T-helper 1 cell treated with Interleukin-12 subunit alpha and Interleukin-12 subunit beta and Interleukin-4 antibody, amounts not matched to agents 30 μg/mL and 1 μg/mL, for 36 hours (primary cell): ENCODE results near the gene FOSL1.
"Not testable (repeated sequence)": the region's sequence is repeated elsewhere in the genome, so short reads cannot be mapped to it uniquely, and the experiment has no call there.

Experiments used
- H3K27ac Mint-ChIP-seq: one replicate; pipeline ENCODE4 v1.8.0; 2021; ENCODE audit warnings: mild to moderate bottlenecking, mixed read lengths
- H3K27me3 Mint-ChIP-seq: one replicate; pipeline ENCODE4 v1.8.0; 2021; ENCODE audit warnings: low read depth, mixed read lengths
- H3K36me3 Mint-ChIP-seq: one replicate; pipeline ENCODE4 v1.8.0; 2021; ENCODE audit warnings: low read depth, mixed read lengths
- H3K4me1 Mint-ChIP-seq: one replicate; pipeline ENCODE4 v1.8.0; 2021; ENCODE audit warnings: low read depth, mixed read lengths
- H3K4me3 Mint-ChIP-seq: one replicate; pipeline ENCODE4 v1.8.0; 2021; ENCODE audit warnings: mild to moderate bottlenecking, moderate library complexity, mixed read lengths
- H3K9me3 Mint-ChIP-seq: one replicate; pipeline ENCODE4 v1.8.0; 2021; ENCODE audit warnings: mixed read lengths

FOSL1 gene

DNA sequence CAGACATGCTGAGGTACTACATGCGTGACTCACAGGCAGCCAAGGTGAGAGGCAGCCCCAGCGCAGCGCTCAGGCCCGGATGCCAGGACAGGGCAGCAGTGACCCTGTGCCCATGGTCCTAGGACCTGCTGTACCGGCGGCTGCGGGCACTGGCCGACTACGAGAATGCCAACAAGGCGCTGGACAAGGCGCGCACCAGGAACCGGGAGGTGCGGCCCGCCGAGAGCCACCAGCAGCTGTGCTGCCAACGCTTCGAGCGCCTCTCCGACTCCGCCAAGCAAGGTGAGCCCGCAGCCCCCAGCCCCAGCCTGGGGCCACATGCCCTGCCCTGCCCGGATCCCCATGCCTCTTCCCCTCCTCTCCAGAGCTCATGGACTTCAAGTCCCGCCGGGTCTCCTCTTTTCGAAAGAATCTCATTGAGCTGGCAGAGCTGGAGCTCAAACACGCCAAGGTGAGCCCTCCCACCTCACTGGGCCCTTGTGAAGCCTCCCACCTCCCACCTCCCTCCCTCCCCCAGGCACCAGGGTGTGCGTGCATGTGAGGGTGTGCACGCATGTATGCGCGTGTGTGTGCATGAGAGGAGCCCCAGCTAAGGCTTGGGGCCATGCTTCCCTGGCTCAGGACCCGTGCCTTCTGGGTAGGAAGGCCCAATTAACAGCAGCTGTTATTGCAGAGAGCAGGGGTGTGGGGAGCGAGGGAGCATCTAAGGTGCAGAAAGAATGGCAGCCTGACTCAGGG lies 47.5 kb downstream of the FOSL1 start:
- H3K27me3 Mint-ChIP-seq: no peaks in the 10 kb centered on the region
- H3K4me3 Mint-ChIP-seq: no peak overlapping the region
- peaks cover 46% of the 10 kb centered on the region for H3K36me3 Mint-ChIP-seq
- H3K27ac Mint-ChIP-seq: no peak overlapping the region
- H3K9me3 Mint-ChIP-seq: peaks cover 7% of the 10 kb centered on the region
- peaks cover 30% of the 10 kb centered on the region for H3K4me1 Mint-ChIP-seq

DNA sequence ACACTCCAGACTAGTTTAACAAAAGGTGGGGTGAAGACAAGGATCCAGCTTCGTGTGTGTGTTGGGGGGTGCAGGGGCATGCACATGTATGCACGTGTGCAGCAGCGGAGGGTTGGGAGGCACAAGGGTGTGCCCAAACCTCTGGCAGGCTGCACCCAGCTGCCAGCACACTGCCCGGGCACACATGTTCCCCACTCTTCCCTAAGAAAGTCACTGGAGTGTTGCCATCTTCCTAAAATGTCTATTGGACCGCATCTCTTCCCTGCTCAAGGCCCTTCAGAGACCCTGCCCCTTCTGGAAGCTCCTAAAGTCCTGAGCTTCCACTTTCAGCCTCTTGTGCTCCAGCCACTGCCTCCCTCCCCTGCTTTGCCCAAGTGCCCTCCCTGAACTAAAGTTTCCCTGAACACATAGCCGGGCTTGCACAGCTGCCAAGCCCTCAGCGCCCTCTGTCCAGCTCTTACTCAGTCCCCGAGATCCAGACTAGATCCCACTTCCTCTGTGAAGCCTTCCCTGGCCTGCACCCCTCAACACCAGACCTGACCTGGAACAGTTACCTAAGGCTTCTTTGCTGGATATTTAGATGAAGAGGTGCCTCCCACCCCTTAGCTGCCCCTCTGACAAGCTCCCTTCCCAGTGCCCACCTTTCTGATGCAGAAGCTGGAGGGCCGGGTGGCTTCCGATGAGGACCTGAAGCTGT lies 48.2 kb downstream of the FOSL1 start:
- no peak overlapping the region for H3K4me3 Mint-ChIP-seq

GRCh38 chr11:65851083-65851579 lies 49.1 kb downstream of the FOSL1 start:
- Mint-ChIP-seq H3K27me3 (no peaks in the 10 kb centered on the region), H3K4me3 (no peak overlapping the region), H3K4me1 (peaks cover 23% of the 10 kb centered on the region), H3K9me3 (peaks cover 7% of the 10 kb centered on the region), H3K36me3 (peaks cover 38% of the 10 kb centered on the region), H3K27ac (no peak overlapping the region)

More for the DNA sequence above, 48.2 kb downstream of the FOSL1 start:
- Mint-ChIP-seq H3K27ac (no peak overlapping the region), H3K9me3 (peaks cover 7% of the 10 kb centered on the region), H3K36me3 (peaks cover 46% of the 10 kb centered on the region), H3K4me1 (peaks cover 30% of the 10 kb centered on the region), H3K27me3 (no peaks in the 10 kb centered on the region)

DNA sequence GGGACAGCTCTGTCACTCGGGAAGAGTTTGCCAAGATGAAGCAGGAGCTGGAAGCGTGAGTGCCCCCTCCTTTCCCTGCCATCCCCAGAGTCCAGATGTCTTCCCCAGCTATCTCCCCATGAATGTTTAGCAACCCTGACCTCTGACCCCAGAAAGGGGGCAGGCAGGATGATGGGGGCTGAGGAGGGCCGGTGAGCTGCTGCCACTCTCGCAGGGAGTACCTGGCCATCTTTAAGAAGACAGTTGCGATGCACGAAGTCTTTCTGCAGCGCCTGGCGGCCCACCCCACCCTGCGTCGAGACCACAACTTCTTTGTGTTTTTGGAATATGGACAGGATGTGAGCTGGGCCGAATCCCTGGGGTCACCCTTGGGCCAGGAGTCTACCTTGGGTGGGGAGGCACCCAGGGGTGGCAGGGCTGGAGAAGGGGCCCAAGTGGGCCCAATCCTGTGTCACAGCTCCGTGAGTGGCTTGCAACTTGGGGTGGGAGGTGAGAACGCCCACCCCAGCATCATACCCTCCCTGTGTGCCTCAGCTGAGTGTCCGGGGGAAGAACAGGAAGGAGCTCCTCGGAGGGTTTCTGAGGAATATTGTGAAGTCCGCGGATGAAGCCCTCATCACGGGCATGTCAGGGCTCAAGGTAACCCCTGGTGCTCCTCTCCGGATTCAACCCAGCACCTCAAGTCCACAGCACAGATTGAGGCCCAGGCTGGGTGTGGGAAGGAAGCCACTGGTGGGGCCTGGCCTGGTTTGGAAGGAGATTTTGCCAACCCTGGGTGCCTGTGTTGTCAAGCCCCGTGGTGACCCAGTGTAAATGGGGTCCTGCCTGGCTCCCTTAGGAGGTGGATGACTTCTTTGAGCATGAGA lies 49.7 kb downstream of the FOSL1 start:
- no peak overlapping the region for H3K4me3 Mint-ChIP-seq
- H3K27ac Mint-ChIP-seq: no peak overlapping the region
- no peaks in the 10 kb centered on the region for H3K27me3 Mint-ChIP-seq
- peaks cover 19% of the 10 kb centered on the region for H3K4me1 Mint-ChIP-seq
- peaks cover 7% of the 10 kb centered on the region for H3K9me3 Mint-ChIP-seq
- H3K36me3 Mint-ChIP-seq: peaks cover 34% of the 10 kb centered on the region

DNA sequence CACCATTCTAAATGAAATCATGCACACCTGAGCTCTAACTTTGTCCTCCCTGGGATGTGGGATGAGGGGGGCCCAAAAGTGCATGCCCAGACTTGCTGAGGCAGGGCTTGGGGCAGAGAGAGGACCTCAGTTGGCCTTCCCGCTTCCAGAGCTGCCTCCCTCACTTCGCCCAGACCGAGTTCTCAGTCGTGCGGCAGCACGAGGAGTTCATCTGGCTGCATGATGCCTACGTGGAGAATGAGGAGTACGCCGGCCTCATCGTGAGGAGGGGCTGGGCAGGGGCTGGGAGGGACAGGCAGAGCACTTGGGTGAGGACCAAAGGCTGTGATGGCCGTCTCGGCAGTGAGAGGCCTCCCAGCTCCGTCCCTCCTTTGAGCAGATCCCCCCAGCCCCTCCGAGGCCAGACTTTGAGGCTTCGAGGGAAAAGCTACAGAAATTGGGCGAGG lies 50.4 kb downstream of the FOSL1 start:
- Mint-ChIP-seq H3K4me1 (peaks cover 16% of the 10 kb centered on the region), H3K27ac (no peak overlapping the region), H3K4me3 (no peak overlapping the region), H3K36me3 (peaks cover 30% of the 10 kb centered on the region), H3K9me3 (peaks cover 7% of the 10 kb centered on the region), H3K27me3 (no peaks in the 10 kb centered on the region)

GRCh38 chr11:65849366-65849765 lies 50.8 kb downstream of the FOSL1 start:
- H3K4me3 Mint-ChIP-seq: no peak overlapping the region
- peaks cover 7% of the 10 kb centered on the region for H3K9me3 Mint-ChIP-seq
- no peaks in the 10 kb centered on the region for H3K27me3 Mint-ChIP-seq
- peaks cover 26% of the 10 kb centered on the region for H3K36me3 Mint-ChIP-seq
- H3K4me1 Mint-ChIP-seq: peaks cover 12% of the 10 kb centered on the region
- no peak overlapping the region for H3K27ac Mint-ChIP-seq

- not testable (repeated sequence) for H3K9me3 Mint-ChIP-seq, H3K4me3 Mint-ChIP-seq, H3K27ac Mint-ChIP-seq, H3K27me3 Mint-ChIP-seq, H3K4me1 Mint-ChIP-seq
- peaks cover 19% of the 10 kb centered on the region for H3K36me3 Mint-ChIP-seq
Measured at GRCh38 chr11:65848693-65849092, 51.5 kb downstream of the FOSL1 start.

- H3K27ac Mint-ChIP-seq: no peak overlapping the region
Measured at GRCh38 chr11:65847746-65848145, 52.4 kb downstream of the FOSL1 start.

GRCh38 chr11:65844231-65844872 lies 55.8 kb downstream of the FOSL1 start:
- Mint-ChIP-seq H3K27me3 (no peaks in the 10 kb centered on the region), H3K4me3 (no peak overlapping the region), H3K27ac (no peak overlapping the region)

More at GRCh38 chr11:65847746-65848145, 52.4 kb downstream of the FOSL1 start:
- Mint-ChIP-seq H3K4me3 (no peak overlapping the region), H3K27me3 (no peaks in the 10 kb centered on the region), H3K9me3 (peaks cover 7% of the 10 kb centered on the region), H3K4me1 (peaks cover 3% of the 10 kb centered on the region), H3K36me3 (peaks cover 13% of the 10 kb centered on the region)

DNA sequence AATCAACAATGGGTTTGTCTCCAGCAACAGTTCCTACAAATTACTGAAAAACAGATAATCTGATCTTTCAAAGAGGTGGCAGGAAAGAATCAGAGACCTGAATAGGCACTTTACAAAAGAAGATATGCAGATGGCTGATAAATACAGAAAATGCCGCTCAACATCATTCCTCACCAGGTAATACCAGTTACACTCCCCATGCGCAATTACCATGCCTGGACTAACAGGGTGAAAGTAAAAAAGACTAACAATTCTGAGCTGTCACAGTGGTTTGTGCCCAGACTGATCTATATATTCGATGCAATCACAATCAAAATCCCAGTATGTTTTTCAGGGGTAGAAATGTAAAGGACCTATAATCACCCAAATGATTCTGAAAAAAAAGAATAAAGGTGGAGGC lies 56.4 kb downstream of the FOSL1 start:
- Mint-ChIP-seq H3K27ac (no peak overlapping the region), H3K4me1 (no peaks in the 10 kb centered on the region), H3K4me3 (no peak overlapping the region), H3K27me3 (no peaks in the 10 kb centered on the region), H3K36me3 (no peaks in the 10 kb centered on the region), H3K9me3 (no peaks in the 10 kb centered on the region)

More at GRCh38 chr11:65844231-65844872, 55.8 kb downstream of the FOSL1 start:
- Mint-ChIP-seq H3K4me1 (no peaks in the 10 kb centered on the region), H3K9me3 (no peaks in the 10 kb centered on the region), H3K36me3 (no peaks in the 10 kb centered on the region)

GRCh38 chr11:65842144-65842543 lies 58.0 kb downstream of the FOSL1 start:
- no peak overlapping the region for H3K27ac Mint-ChIP-seq
- H3K9me3 Mint-ChIP-seq: no peaks in the 10 kb centered on the region
- no peaks in the 10 kb centered on the region for H3K4me1 Mint-ChIP-seq
- H3K27me3 Mint-ChIP-seq: no peaks in the 10 kb centered on the region
- H3K36me3 Mint-ChIP-seq: no peaks in the 10 kb centered on the region
- no peak overlapping the region for H3K4me3 Mint-ChIP-seq
